Panc1 (cell line): ENCODE results near the gene AMDHD1. TPM values are rescaled to one million over a fixed set of nuclear protein-coding genes. Genes with fewer than 3 reads are reported as not detected.

Experiments used
- ATAC-seq: fragments of 200-7000 bp; cut with Tn5 transposase; 2 replicates; pipeline ENCODE4 v1.9.1; 2020; ENCODE audit warnings: mild to moderate bottlenecking, moderate library complexity
- BruUV-seq: library from RNA; stranded (reverse); fragments of 400-500 nt; replicated peaks from 2 replicates; lab custom pipeline; 2021; lab: Mats Ljungman, UMichigan
- CTCF ChIA-PET: fragments of 300-600 bp; sonication (Branson Sonifier 250); formaldehyde crosslinking; loops from one replicate; lab custom pipeline; 2022; ENCODE audit warnings: antibody characterized with exemption; lab: Charles Lee
- POLR2A ChIA-PET: fragments of 300-600 bp; sonication (Branson Sonifier 250); formaldehyde crosslinking; loops from one replicate; lab custom pipeline; 2022; ENCODE audit warnings: antibody characterized with exemption; lab: Charles Lee
- DNase-seq: peaks from one replicate; pipeline ENCODE4 v3.0.0-alpha.2; 2010; ENCODE audit warnings: low read depth, low spot score
- H3K27ac ChIP-seq: 2 replicates; pipeline ENCODE4 v1.5.1; 2011; ENCODE audit warnings: mild to moderate bottlenecking, low read length, inconsistent platforms
- H3K27me3 ChIP-seq: fragments of 200-500 bp; sonication (Bioruptor generic); 2 replicates; pipeline ENCODE4 v1.6.0; 2014; ENCODE audit warnings: low read length, inconsistent platforms; ENCODE audit not compliant: control insufficient read depth, insufficient read depth
- H3K36me3 ChIP-seq: fragments of 200-500 bp; sonication (Bioruptor generic); 2 replicates; pipeline ENCODE4 v1.5.1; 2014; ENCODE audit warnings: inconsistent platforms, mild to moderate bottlenecking, low read length, moderate library complexity; ENCODE audit not compliant: control insufficient read depth, insufficient read depth
- H3K4me1 ChIP-seq: 2 replicates; pipeline ENCODE4 v1.5.1; 2011; ENCODE audit warnings: inconsistent platforms, mild to moderate bottlenecking, low read length, moderate library complexity; ENCODE audit not compliant: control insufficient read depth, insufficient read depth
- H3K4me3 ChIP-seq, 2 experiments: 2 replicates each; pipeline ENCODE4 v1.5.1; 2011 to 2012; ENCODE audit warnings: low read depth in 2 of 2, low read length in 2 of 2, mild to moderate bottlenecking in 2 of 2, inconsistent platforms in 1 of 2, moderate library complexity in 1 of 2
- H3K9me3 ChIP-seq: fragments of 200-500 bp; sonication (Bioruptor generic); 2 replicates; pipeline ENCODE4 v1.5.1; 2014; ENCODE audit warnings: low read depth, mild to moderate bottlenecking, inconsistent platforms, low read length, moderate library complexity; ENCODE audit not compliant: control insufficient read depth, insufficient read depth
- POLR2AphosphoS5 ChIP-seq: IDR thresholded peaks from 2 replicates; pipeline ENCODE4 v1.6.1; 2012; ENCODE audit warnings: mild to moderate bottlenecking, low read depth, low read length, moderate library complexity
- SIN3A ChIP-seq: IDR thresholded peaks from 2 replicates; pipeline ENCODE4 v1.6.1; 2012; ENCODE audit warnings: low read depth, mild to moderate bottlenecking, low read length, moderate library complexity, borderline replicate concordance; ENCODE audit not compliant: insufficient read depth
- TCF7L2 ChIP-seq: IDR thresholded peaks from 2 replicates; pipeline ENCODE4 v1.6.1; 2011; ENCODE audit warnings: mild to moderate bottlenecking, low read depth, low read length, inconsistent platforms
- in situ Hi-C: cut with HindIII; loops from 2 replicates; pipeline ENCODE4 v1.10.0; 2016; ENCODE audit warnings: low sequenced_read_pairs, low pct_unique_long_range_greater_than_20kb
- intact Hi-C: fragments of 100-400 bp; cut with micrococcal nuclease; formaldehyde crosslinking; loops from one replicate; pipeline ENCODE4 v1.10.0; 2022; ENCODE audit not compliant: unreplicated experiment
- total RNA-seq: library from RNA; stranded (reverse); gene quantifications from one replicate; pipeline ENCODE4 v1.2.1, GENCODE V29; 2021; ENCODE audit not compliant: unreplicated experiment
- TF ChIP-seq, protein P1 (sequence below): fragments of 450-650 bp; IDR thresholded peaks from 2 replicates; pipeline ENCODE4 v1.5.1; 2017; ENCODE audit warnings: mild to moderate bottlenecking
- TF ChIP-seq, protein P2 (sequence below), 2 experiments: IDR thresholded peaks; 2 replicates each; pipeline ENCODE4 v1.6.1; 2011 to 2012; ENCODE audit warnings: low read depth in 2 of 2, control low read depth in 1 of 2, low read length in 1 of 2, mild to moderate bottlenecking in 1 of 2, moderate library complexity in 1 of 2; ENCODE audit not compliant: insufficient read depth in 1 of 2

The AMDHD1 gene
- total RNA-seq, 1 experiment from 2014 or later = 0.54 TPM

DNA sequence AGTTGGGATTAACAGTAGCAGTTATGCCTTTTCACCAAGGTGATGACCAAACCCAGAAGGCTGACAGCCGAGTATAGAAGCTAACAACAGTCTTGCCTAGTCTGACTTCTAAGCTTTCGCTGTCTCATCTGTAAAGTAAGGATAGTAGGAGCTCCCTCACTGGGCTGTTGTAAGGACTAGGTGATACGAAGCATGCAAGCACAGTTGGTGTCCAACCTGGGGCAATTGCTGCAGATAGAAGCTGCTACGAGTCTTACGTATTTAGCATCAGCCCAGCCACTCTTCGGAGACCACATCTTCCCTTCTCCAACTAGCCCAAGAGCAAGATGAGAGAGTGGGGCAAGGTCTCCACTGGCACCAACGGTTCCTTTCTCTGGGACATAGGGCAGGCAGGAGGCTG is 47.0 kb downstream of the AMDHD1 start:
- Histone ChIP-seq H3K4me1 (no peaks in the 10 kb centered on the region), H3K36me3 (no peaks in the 10 kb centered on the region), H3K27ac (no peak overlapping the region), H3K27me3 (peaks cover 17% of the 10 kb centered on the region), H3K4me3 (no peak overlapping the region), H3K9me3 (no peaks in the 10 kb centered on the region)
- no TSS peak for BruUV-seq
- no peak for TF ChIP-seq SIN3A
- ATAC-seq (no peak), DNase-seq (no peak)
- intact Hi-C loops = no loop called here
- CTCF ChIA-PET = interaction anchor here (0.6 kb wide), 1 partner anchor 18 kb away, joined by 5 read pairs; no protein-coding TSS in a partner anchor
- POLR2A ChIA-PET = no interaction called here
- in situ Hi-C loops = no loop called here

DNA sequence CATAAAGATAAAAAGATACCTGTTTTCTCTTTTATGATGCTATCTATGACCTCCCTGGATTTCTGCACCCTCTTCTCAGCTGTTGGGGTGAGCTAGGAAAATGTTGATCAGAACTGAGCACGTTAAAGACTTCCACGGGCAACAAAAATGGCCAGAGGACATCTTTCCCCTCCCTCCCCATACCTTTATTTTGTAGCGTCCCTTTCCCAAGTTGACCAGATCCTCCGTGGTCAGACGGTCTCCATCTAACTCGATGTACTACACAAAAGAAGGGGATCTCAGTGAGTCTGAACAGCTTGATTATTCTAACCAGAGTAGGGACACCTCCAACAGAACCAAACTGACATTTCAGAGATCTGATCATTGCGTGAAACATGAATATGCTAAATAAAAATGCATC is 50.8 kb downstream of the AMDHD1 start:
- TF ChIP-seq, protein P1, sequence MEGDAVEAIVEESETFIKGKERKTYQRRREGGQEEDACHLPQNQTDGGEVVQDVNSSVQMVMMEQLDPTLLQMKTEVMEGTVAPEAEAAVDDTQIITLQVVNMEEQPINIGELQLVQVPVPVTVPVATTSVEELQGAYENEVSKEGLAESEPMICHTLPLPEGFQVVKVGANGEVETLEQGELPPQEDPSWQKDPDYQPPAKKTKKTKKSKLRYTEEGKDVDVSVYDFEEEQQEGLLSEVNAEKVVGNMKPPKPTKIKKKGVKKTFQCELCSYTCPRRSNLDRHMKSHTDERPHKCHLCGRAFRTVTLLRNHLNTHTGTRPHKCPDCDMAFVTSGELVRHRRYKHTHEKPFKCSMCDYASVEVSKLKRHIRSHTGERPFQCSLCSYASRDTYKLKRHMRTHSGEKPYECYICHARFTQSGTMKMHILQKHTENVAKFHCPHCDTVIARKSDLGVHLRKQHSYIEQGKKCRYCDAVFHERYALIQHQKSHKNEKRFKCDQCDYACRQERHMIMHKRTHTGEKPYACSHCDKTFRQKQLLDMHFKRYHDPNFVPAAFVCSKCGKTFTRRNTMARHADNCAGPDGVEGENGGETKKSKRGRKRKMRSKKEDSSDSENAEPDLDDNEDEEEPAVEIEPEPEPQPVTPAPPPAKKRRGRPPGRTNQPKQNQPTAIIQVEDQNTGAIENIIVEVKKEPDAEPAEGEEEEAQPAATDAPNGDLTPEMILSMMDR = no peak
- TF ChIP-seq SIN3A = no peak
- TF ChIP-seq TCF7L2 = no peak
- TF ChIP-seq POLR2AphosphoS5 = no peak
- TF ChIP-seq, protein P2, sequence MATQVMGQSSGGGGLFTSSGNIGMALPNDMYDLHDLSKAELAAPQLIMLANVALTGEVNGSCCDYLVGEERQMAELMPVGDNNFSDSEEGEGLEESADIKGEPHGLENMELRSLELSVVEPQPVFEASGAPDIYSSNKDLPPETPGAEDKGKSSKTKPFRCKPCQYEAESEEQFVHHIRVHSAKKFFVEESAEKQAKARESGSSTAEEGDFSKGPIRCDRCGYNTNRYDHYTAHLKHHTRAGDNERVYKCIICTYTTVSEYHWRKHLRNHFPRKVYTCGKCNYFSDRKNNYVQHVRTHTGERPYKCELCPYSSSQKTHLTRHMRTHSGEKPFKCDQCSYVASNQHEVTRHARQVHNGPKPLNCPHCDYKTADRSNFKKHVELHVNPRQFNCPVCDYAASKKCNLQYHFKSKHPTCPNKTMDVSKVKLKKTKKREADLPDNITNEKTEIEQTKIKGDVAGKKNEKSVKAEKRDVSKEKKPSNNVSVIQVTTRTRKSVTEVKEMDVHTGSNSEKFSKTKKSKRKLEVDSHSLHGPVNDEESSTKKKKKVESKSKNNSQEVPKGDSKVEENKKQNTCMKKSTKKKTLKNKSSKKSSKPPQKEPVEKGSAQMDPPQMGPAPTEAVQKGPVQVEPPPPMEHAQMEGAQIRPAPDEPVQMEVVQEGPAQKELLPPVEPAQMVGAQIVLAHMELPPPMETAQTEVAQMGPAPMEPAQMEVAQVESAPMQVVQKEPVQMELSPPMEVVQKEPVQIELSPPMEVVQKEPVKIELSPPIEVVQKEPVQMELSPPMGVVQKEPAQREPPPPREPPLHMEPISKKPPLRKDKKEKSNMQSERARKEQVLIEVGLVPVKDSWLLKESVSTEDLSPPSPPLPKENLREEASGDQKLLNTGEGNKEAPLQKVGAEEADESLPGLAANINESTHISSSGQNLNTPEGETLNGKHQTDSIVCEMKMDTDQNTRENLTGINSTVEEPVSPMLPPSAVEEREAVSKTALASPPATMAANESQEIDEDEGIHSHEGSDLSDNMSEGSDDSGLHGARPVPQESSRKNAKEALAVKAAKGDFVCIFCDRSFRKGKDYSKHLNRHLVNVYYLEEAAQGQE (IDR thresholded peaks at IDR 0.05; ENCODE audit: insufficient read depth in 1 of 2, low read depth in 2 of 2, low read length in 1 of 2) = no peak
- ATAC-seq (no peak), DNase-seq (no peak)
- ChIA-PET POLR2A (no interaction called here), CTCF (no interaction called here)
- H3K4me1 ChIP-seq = no peaks in the 10 kb centered on the region
- in situ Hi-C loops (no loop called here), intact Hi-C loops (no loop called here)
- no TSS peak for BruUV-seq
- H3K9me3 ChIP-seq = no peaks in the 10 kb centered on the region
- peaks cover 11% of the 10 kb centered on the region for H3K27me3 ChIP-seq
- no peak overlapping the region for H3K4me3 ChIP-seq
- no peak overlapping the region for H3K27ac ChIP-seq
- no peaks in the 10 kb centered on the region for H3K36me3 ChIP-seq

DNA sequence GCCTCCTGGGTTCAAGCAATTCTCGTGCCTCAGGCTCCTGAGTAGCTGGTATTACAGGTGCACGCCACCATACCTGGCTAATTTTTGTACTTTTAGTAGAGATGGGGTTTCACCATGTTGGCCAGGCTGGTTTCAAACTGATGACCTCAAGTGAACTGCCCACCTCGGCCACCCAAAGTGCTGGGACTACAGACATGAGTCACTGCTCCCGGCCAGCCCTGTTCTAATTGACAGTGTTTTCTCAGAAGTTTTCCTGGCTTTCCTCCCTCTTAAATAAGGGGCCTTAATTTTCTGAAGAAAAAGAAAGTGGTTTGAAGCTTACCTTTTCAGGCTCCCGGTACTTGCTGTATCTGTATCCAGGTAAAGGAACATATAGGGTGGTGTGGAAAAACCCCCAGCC is 51.3 kb downstream of the AMDHD1 start:
- in situ Hi-C loops = no loop called here
- POLR2A ChIA-PET = interaction anchor here (0.6 kb wide), 1 partner anchor 336 kb away, joined by 6 read pairs; no protein-coding TSS in a partner anchor

More for the DNA sequence above, 51.3 kb downstream of the AMDHD1 start:
- Histone ChIP-seq H3K27ac (no peak overlapping the region), H3K9me3 (no peaks in the 10 kb centered on the region), H3K27me3 (peaks cover 10% of the 10 kb centered on the region), H3K4me1 (no peaks in the 10 kb centered on the region), H3K36me3 (no peaks in the 10 kb centered on the region), H3K4me3 (no peak overlapping the region)
- intact Hi-C loops = no loop called here
- TF ChIP-seq SIN3A = no peak
- TF ChIP-seq, protein P1 = no peak
- TF ChIP-seq POLR2AphosphoS5 = no peak
- TF ChIP-seq, protein P2 (IDR thresholded peaks at IDR 0.05; ENCODE audit: insufficient read depth in 1 of 2, low read depth in 2 of 2, low read length in 1 of 2) = no peak
- ATAC-seq (no peak), DNase-seq (no peak)
- CTCF ChIA-PET = interaction anchor here (0.6 kb wide), 1 partner anchor 913 kb away, joined by 10 read pairs; no protein-coding TSS in a partner anchor
- no TSS peak for BruUV-seq
